GM12878 (cell line): Measurements from ENCODE around the gene LRBA. TPM values are rescaled to one million over a fixed set of nuclear protein-coding genes. Genes with fewer than 3 reads are reported as not detected.

Experiments
- ATAC-seq: fragments of 200-7000 bp; cut with Tn5 transposase; 3 replicates; pipeline ENCODE4 v1.9.1; 2020; ENCODE audit warnings: mild to moderate bottlenecking, moderate library complexity
- BruUV-seq: library from RNA; stranded (reverse); fragments of 400-500 nt; replicated peaks from 2 replicates; lab custom pipeline; 2021; lab: Mats Ljungman, UMichigan
- CTCF ChIA-PET: fragments of 300-600 bp; sonication (Branson Sonifier 250); formaldehyde crosslinking; extraction: SDS; loops from one replicate; lab custom pipeline; 2021; ENCODE audit warnings: inconsistent platforms; lab: Yijun Ruan, JAX
- POLR2A ChIA-PET: fragments of 350-600 bp; formaldehyde crosslinking; extraction: SDS; loops from one replicate; lab custom pipeline; 2021; ENCODE audit warnings: inconsistent platforms; lab: Charles Lee
- RAD21 ChIA-PET: fragments of 300-600 bp; sonication (Branson Sonifier 250); formaldehyde crosslinking; loops from one replicate; lab custom pipeline; 2023; ENCODE audit warnings: antibody characterized with exemption; ENCODE audit not compliant: unreplicated experiment; lab: Charles Lee
- SMC1A ChIA-PET: fragments of 300-600 bp; sonication (Branson Sonifier 250); formaldehyde crosslinking; loops from one replicate; lab custom pipeline; 2023; ENCODE audit not compliant: unreplicated experiment, uncharacterized antibody; lab: Charles Lee
- DNase-seq: peaks from one replicate; pipeline ENCODE4 v3.0.0-alpha.2; 2011; ENCODE audit warnings: low read depth, low spot score
- FAIRE-seq: peaks from 3 replicates; lab custom pipeline; 2011; peaks lifted over from hg19 to GRCh38; lab: Jason Lieb, UNC
- H2AFZ ChIP-seq: 2 replicates; pipeline ENCODE4 v1.6.0; 2011; ENCODE audit warnings: low read depth, low read length, control low read depth; ENCODE audit not compliant: control insufficient read depth
- H3K27ac ChIP-seq: 2 replicates; pipeline ENCODE4 v1.5.1; 2011; ENCODE audit warnings: control low read depth; ENCODE audit not compliant: control insufficient read depth, insufficient read depth
- H3K27me3 ChIP-seq, 2 experiments: replicated peaks in 1 of 2; 2 replicates each; pipeline versions ENCODE4 v1.6.0 to v1.6.1; 2011; ENCODE audit warnings: low read length in 1 of 2; ENCODE audit not compliant: control insufficient read depth in 2 of 2, insufficient read depth in 2 of 2
- H3K36me3 ChIP-seq, 2 experiments: 2 replicates each; pipeline ENCODE4 v1.5.1; 2011; ENCODE audit warnings: low read length in 1 of 2; ENCODE audit not compliant: control insufficient read depth in 2 of 2, insufficient read depth in 2 of 2
- H3K4me1 ChIP-seq: 2 replicates; pipeline ENCODE4 v1.6.1; 2011; ENCODE audit warnings: mild to moderate bottlenecking, low read length, moderate library complexity, mixed read lengths; ENCODE audit not compliant: control insufficient read depth, insufficient read depth
- H3K4me2 ChIP-seq: 2 replicates; pipeline ENCODE4 v1.6.0; 2011; ENCODE audit warnings: control low read depth; ENCODE audit not compliant: control insufficient read depth, insufficient read depth
- H3K4me3 ChIP-seq: fragments of 200-600 bp; sonication (generic); 2 replicates; pipeline ENCODE4 v1.5.1; 2016
- H3K79me2 ChIP-seq: 2 replicates; pipeline ENCODE4 v1.6.0; 2011; ENCODE audit warnings: low read length; ENCODE audit not compliant: control insufficient read depth, insufficient read depth
- H3K9ac ChIP-seq: 2 replicates; pipeline ENCODE4 v1.8.0; 2011; ENCODE audit warnings: low read length, control low read depth, mixed read lengths; ENCODE audit not compliant: control insufficient read depth, insufficient read depth
- H3K9me3 ChIP-seq: replicated peaks from 3 replicates; pipeline ENCODE4 v1.5.1; 2011; ENCODE audit warnings: mild to moderate bottlenecking, low read length; ENCODE audit not compliant: control insufficient read depth, insufficient read depth
- H4K20me1 ChIP-seq: 2 replicates; pipeline ENCODE4 v1.6.0; 2011; ENCODE audit not compliant: control insufficient read depth, insufficient read depth
- HDAC6 ChIP-seq: fragments of 200-600 bp; sonication (generic); IDR thresholded peaks from one replicate; pipeline ENCODE4 v1.8.0; 2017; ENCODE audit warnings: antibody characterized with exemption; ENCODE audit not compliant: unreplicated experiment
- MTA3 ChIP-seq: IDR thresholded peaks from 2 replicates; pipeline ENCODE4 v1.6.1; 2012; ENCODE audit warnings: low read length, inconsistent platforms, borderline replicate concordance
- NFIC ChIP-seq: IDR thresholded peaks from 2 replicates; pipeline ENCODE4 v1.6.1; 2012; ENCODE audit warnings: low read depth, mild to moderate bottlenecking, inconsistent platforms, low read length, moderate library complexity
- NFYA ChIP-seq: IDR thresholded peaks from 2 replicates; pipeline ENCODE4 v1.6.1; 2011; ENCODE audit warnings: low read depth, mild to moderate bottlenecking, low read length, improper control_type of control experiment, borderline replicate concordance
- RAD21 ChIP-seq: IDR thresholded peaks from 2 replicates; pipeline ENCODE4 v1.6.1; 2011; ENCODE audit warnings: mild to moderate bottlenecking, low read depth, low read length, moderate library complexity; ENCODE audit not compliant: insufficient read depth
- TCF12 ChIP-seq: IDR thresholded peaks from 2 replicates; pipeline ENCODE4 v1.6.1; 2011; ENCODE audit warnings: low read depth, mild to moderate bottlenecking, low read length
- WGBS: methylation state at CpG from one replicate; pipeline ENCODE4 v1.1.6; 2016; ENCODE audit warnings: low lambda C conversion rate; ENCODE audit not compliant: insufficient replicate concordance, insufficient coverage; ENCODE audit errors: missing lambda C conversion rate; 5-methylcytosine and 5-hydroxymethylcytosine counted together
- in situ Hi-C: fragments of 300-500 bp; cut with MboI; formaldehyde crosslinking; loops from 9 replicates; pipeline ENCODE4 v1.14.3; 2018; ENCODE audit warnings: mixed read lengths
- intact Hi-C: fragments of 100-400 bp; cut with micrococcal nuclease; formaldehyde crosslinking; loops from one replicate; pipeline ENCODE4 v1.14.2; 2022; ENCODE audit not compliant: unreplicated experiment
- polyA plus RNA-seq, 11 experiments: library from polyadenylated mRNA; depleted of rRNA in 4 of 11; unstranded in 6 of 11; stranded (reverse) in 5 of 11; fragments of >200 nt; fragmentation: Nextera tagmentation in 4 of 11; fragmentation: Illumina TruSeq in 1 of 11; extraction: Ambion mirVana in 4 of 11; extraction: Trizol in 1 of 11; gene quantifications; 1 replicate in 1 of 11; 2 replicates in 10 of 11; pipeline versions ENCODE4 v1.2.1 to v1.2.3, GENCODE V29; 2011 to 2016; ENCODE audit warnings: inconsistent platforms in 2 of 11, missing spikeins in 2 of 11, low read depth in 1 of 11
- total RNA-seq, 4 experiments: library from RNA; depleted of rRNA in 3 of 4; stranded (reverse); fragments of >200 nt in 3 of 4; fragmentation: Illumina TruSeq in 1 of 4; extraction: Trizol in 1 of 4; gene quantifications; 2 replicates each; pipeline versions ENCODE4 v1.2.1 to v1.2.3, GENCODE V29; 2013 to 2021
- TF ChIP-seq, protein P1 (sequence below): fragments of 450-650 bp; formaldehyde crosslinking; IDR thresholded peaks from 2 replicates; pipeline ENCODE4 v1.4.0; 2020; ENCODE audit warnings: mild to moderate bottlenecking, moderate library complexity
- TF ChIP-seq, protein P2 (sequence below): fragments of 450-650 bp; formaldehyde crosslinking; IDR thresholded peaks from 2 replicates; pipeline ENCODE4 v1.4.0; 2022; ENCODE audit warnings: mild to moderate bottlenecking, moderate library complexity

Gene LRBA
- total and polyA plus RNA-seq, 10 of the 15 experiments (the other 5 are each of a cell fraction or from before 2014, with no cell fraction given), result 20.3 to 93.4 (median 55.0) TPM

DNA sequence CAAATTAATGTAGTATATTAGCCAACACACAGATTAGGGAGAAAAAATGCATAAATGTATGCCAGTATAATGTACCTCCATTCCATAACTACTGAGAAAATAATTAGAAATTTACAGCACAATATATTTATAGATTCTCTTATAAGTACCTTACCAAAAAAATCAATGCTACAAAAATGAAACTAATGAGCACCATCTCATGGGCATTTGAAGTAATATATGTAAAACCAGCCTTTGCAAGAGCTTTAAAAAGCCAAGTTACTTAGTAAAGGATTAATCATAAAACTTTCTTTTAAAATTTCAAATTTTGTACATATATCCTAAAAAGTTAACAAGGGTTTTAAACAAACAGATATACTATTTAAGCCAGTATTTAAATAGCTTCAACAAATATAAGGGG lies 43.2 kb downstream of the LRBA start:
- no TSS peak for BruUV-seq
- ATAC-seq (no peak), FAIRE-seq (no peak), DNase-seq (no peak)
- CTCF ChIA-PET, result interaction anchor here (0.7 to 2.7 kb wide), 7 partner anchors 9 to 674 kb away, joined by 3 to 48 read pairs (median 4); no protein-coding TSS in a partner anchor
- H3K27ac ChIP-seq, result no peak overlapping the region
- SMC1A ChIA-PET, result interaction anchor here (0.6 to 6.3 kb wide), 13 partner anchors 10 to 1698 kb away, joined by 3 to 61 read pairs (median 3); no protein-coding TSS in a partner anchor
- no peaks in the 10 kb centered on the region for H3K27me3 ChIP-seq
- in situ Hi-C loops (no loop called here), intact Hi-C loops (no loop called here)
- no peak overlapping the region for H2AFZ ChIP-seq
- no peaks in the 10 kb centered on the region for H4K20me1 ChIP-seq
- POLR2A ChIA-PET, result interaction anchor here (1.1 to 2.1 kb wide), 3 partner anchors 10 to 32 kb away, joined by 3 to 11 read pairs (median 4); no protein-coding TSS in a partner anchor
- no peak overlapping the region; the same call in 1 of the 2 replicates for H3K4me2 ChIP-seq
- H3K4me3 ChIP-seq, result no peak overlapping the region
- H3K36me3 ChIP-seq, result no peaks in the 10 kb centered on the region
- no peak overlapping the region for H3K9ac ChIP-seq
- H3K79me2 ChIP-seq, result peaks cover 55% of the 10 kb centered on the region
- H3K4me1 ChIP-seq, result peaks cover 29% of the 10 kb centered on the region
- RAD21 ChIA-PET, result interaction anchor here (0.9 to 3.7 kb wide), 7 partner anchors 11 to 105 kb away, joined by 3 to 22 read pairs (median 5); partner anchors contain the start of gene LRBA
- TF ChIP-seq TCF12, result no peak
- 0 out of 2 replicates have a peak, but pooled peaks have one; percentile 15 for TF ChIP-seq RAD21
- H3K9me3 ChIP-seq, result no peaks in the 10 kb centered on the region; the same call in 2 of the 3 replicates

DNA sequence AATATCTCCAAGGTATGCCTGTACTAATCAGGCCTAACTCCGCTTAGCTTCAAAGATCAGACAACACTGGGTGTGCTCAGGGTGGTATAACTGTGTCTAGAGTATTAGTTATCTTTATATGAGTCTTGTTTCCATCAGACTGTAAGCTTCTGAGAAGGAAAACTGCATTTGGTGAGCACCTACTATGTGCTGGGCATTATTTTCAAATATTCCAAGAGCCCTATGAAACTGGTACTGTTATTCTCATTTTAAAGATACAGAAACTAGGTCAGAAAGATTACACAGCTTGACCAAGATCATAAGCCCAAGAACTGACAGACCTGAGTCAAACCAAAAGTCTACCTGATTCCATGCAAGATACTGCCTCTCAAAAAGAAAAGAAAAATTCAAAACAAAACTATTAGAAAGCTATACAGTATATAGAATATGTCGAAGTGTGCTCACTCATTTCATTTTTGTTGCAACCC lies 44.4 kb downstream of the LRBA start:
- POLR2A ChIA-PET, result interaction anchor here (2.1 kb wide), 1 partner anchor 9 kb away, joined by 11 read pairs; no protein-coding TSS in a partner anchor
- CTCF ChIA-PET, result interaction anchor here (1.0 to 2.7 kb wide), 3 partner anchors 9 to 103 kb away, joined by 3 to 48 read pairs (median 16); no protein-coding TSS in a partner anchor
- Histone ChIP-seq H3K9me3 (no peaks in the 10 kb centered on the region), H3K36me3 (no peaks in the 10 kb centered on the region), H3K4me3 (0 out of 2 replicates have a peak overlapping the region, but pooled peaks have one; percentile 32), H3K79me2 (peaks cover 51% of the 10 kb centered on the region), H2AFZ (no peak overlapping the region), H3K4me2 (peak overlapping the region; percentile 64), H4K20me1 (no peaks in the 10 kb centered on the region), H3K4me1 (peaks cover 29% of the 10 kb centered on the region), H3K9ac (no peak overlapping the region), H3K27ac (no peak overlapping the region), H3K27me3 (no peaks in the 10 kb centered on the region)
- no peak for FAIRE-seq
- BruUV-seq, result no TSS peak
- WGBS, result 50% methylated on average over 2 of the region's 2 CpGs
- RAD21 ChIA-PET, result interaction anchor here (1.1 to 3.7 kb wide), 5 partner anchors 9 to 104 kb away, joined by 3 to 22 read pairs (median 5); no protein-coding TSS in a partner anchor
- peak; percentile 78 for ATAC-seq
- SMC1A ChIA-PET, result interaction anchor here (1.1 to 6.3 kb wide), 9 partner anchors 9 to 103 kb away, joined by 3 to 61 read pairs (median 4); no protein-coding TSS in a partner anchor
- intact Hi-C loops, result no loop called here
- no peak for DNase-seq
- in situ Hi-C loops, result no loop called here
- TF ChIP-seq MTA3 (no peak), RAD21 (no peak), HDAC6 (no peak), NFYA (no peak), NFIC (peak; percentile 76)
- TF ChIP-seq, protein P1, sequence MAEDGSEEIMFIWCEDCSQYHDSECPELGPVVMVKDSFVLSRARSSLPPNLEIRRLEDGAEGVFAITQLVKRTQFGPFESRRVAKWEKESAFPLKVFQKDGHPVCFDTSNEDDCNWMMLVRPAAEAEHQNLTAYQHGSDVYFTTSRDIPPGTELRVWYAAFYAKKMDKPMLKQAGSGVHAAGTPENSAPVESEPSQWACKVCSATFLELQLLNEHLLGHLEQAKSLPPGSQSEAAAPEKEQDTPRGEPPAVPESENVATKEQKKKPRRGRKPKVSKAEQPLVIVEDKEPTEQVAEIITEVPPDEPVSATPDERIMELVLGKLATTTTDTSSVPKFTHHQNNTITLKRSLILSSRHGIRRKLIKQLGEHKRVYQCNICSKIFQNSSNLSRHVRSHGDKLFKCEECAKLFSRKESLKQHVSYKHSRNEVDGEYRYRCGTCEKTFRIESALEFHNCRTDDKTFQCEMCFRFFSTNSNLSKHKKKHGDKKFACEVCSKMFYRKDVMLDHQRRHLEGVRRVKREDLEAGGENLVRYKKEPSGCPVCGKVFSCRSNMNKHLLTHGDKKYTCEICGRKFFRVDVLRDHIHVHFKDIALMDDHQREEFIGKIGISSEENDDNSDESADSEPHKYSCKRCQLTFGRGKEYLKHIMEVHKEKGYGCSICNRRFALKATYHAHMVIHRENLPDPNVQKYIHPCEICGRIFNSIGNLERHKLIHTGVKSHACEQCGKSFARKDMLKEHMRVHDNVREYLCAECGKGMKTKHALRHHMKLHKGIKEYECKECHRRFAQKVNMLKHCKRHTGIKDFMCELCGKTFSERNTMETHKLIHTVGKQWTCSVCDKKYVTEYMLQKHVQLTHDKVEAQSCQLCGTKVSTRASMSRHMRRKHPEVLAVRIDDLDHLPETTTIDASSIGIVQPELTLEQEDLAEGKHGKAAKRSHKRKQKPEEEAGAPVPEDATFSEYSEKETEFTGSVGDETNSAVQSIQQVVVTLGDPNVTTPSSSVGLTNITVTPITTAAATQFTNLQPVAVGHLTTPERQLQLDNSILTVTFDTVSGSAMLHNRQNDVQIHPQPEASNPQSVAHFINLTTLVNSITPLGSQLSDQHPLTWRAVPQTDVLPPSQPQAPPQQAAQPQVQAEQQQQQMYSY, result no peak
- TF ChIP-seq, protein P2, sequence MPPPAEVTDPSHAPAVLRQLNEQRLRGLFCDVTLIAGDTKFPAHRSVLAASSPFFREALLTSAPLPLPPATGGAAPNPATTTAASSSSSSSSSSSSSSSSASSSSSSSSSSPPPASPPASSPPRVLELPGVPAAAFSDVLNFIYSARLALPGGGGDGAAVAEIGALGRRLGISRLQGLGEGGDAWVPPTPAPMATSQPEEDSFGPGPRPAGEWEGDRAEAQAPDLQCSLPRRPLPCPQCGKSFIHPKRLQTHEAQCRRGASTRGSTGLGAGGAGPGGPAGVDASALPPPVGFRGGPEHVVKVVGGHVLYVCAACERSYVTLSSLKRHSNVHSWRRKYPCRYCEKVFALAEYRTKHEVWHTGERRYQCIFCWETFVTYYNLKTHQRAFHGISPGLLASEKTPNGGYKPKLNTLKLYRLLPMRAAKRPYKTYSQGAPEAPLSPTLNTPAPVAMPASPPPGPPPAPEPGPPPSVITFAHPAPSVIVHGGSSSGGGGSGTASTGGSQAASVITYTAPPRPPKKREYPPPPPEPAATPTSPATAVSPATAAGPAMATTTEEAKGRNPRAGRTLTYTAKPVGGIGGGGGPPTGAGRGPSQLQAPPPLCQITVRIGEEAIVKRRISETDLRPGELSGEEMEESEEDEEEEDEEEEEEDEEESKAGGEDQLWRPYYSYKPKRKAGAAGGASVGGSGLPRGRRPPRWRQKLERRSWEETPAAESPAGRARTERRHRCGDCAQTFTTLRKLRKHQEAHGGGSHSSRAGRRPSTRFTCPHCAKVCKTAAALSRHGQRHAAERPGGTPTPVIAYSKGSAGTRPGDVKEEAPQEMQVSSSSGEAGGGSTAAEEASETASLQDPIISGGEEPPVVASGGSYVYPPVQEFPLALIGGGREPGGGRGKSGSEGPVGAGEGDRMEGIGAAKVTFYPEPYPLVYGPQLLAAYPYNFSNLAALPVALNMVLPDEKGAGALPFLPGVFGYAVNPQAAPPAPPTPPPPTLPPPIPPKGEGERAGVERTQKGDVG, result no peak
